ENCODE results near the gene RASGEF1C. TPM values are rescaled to one million over a fixed set of nuclear protein-coding genes. Genes with fewer than 3 reads are reported as not detected.

RASGEF1C gene
- polyA plus RNA-seq, 3 donors, result not detected

DNA sequence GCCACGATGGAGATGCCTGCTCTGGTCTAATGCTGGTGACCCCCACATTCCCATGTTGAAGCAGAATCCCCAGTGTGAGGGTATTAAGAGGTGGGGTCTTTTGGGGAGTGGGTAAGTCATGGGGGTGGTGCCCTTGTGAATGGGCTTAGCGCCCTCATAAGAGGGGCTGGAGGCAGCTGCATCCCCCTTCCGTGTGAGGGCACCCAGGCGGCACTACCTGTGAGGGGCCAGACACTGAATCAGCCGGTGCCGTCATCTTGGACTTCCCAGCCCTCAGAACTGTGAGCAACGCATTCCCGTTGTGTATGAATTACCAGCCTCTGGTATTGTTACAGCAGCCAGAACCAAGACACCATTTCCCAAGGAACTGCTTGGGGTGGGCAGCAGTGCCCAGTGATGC lies 110.5 kb downstream of the RASGEF1C start:
- Histone ChIP-seq H3K4me3 (replicated peaks in 1 of 3; ENCODE audit: low read depth in 2 of 3, low read length in 3 of 3) (no peak overlapping the region), H3K36me3 (replicated peaks in 1 of 2; ENCODE audit: control insufficient read depth in 1 of 2, insufficient read depth in 2 of 2, low read length in 2 of 2) (no peaks in the 10 kb centered on the region), H3K27ac (ENCODE audit: low read depth in 1 of 2, low read length in 2 of 2) (no peak overlapping the region), H3K27me3 (ENCODE audit: control insufficient read depth in 2 of 2, insufficient read depth in 2 of 2, low read length in 2 of 2) (no peaks in the 10 kb centered on the region), H3K4me1 (ENCODE audit: control insufficient read depth in 1 of 2, insufficient read depth in 2 of 2, low read length in 2 of 2) (peaks cover 6 to 8% of the 10 kb centered on the region in 2 donors), H4K20me1 (ENCODE audit: insufficient read depth, low read length) (no peaks in the 10 kb centered on the region), H3K9ac (ENCODE audit: insufficient read depth, low read length, poor library complexity, severe bottlenecking) (no peak overlapping the region), H3K79me2 (ENCODE audit: insufficient read depth, low read length) (no peaks in the 10 kb centered on the region), H2AFZ (ENCODE audit: insufficient read depth, low read depth, low read length, poor library complexity, severe bottlenecking) (no peak overlapping the region), H3K4me2 (replicated peaks; ENCODE audit: extremely low read depth, low read length, poor library complexity, severe bottlenecking) (no peak overlapping the region), H3K9me3 (replicated peaks in 1 of 2; ENCODE audit: control insufficient read depth in 1 of 2, insufficient read depth in 1 of 2, low read length in 2 of 2) (peaks cover 0 to 4% of the 10 kb centered on the region in 2 donors)
- H3K27ac Mint-ChIP-seq, result no peak overlapping the region
- no peaks in the 10 kb centered on the region for H3K36me3 Mint-ChIP-seq
- no peak for DNase-seq
- no peak overlapping the region for H3K4me3 Mint-ChIP-seq
- H3K9me3 Mint-ChIP-seq, result peaks cover 3 to 17% (median 12%) of the 10 kb centered on the region in 7 donors
- TF ChIP-seq, protein P1, sequence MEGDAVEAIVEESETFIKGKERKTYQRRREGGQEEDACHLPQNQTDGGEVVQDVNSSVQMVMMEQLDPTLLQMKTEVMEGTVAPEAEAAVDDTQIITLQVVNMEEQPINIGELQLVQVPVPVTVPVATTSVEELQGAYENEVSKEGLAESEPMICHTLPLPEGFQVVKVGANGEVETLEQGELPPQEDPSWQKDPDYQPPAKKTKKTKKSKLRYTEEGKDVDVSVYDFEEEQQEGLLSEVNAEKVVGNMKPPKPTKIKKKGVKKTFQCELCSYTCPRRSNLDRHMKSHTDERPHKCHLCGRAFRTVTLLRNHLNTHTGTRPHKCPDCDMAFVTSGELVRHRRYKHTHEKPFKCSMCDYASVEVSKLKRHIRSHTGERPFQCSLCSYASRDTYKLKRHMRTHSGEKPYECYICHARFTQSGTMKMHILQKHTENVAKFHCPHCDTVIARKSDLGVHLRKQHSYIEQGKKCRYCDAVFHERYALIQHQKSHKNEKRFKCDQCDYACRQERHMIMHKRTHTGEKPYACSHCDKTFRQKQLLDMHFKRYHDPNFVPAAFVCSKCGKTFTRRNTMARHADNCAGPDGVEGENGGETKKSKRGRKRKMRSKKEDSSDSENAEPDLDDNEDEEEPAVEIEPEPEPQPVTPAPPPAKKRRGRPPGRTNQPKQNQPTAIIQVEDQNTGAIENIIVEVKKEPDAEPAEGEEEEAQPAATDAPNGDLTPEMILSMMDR (IDR thresholded peaks at IDR 0.05), result no peak
- 99% methylated on average over 8 of the region's 8 CpGs for WGBS (ENCODE audit: insufficient coverage)
- H3K4me1 Mint-ChIP-seq, result peaks cover 10% of the 10 kb centered on the region
- intact Hi-C loops (cut with micrococcal nuclease), result no loop called here
- H3K27me3 Mint-ChIP-seq (ENCODE audit: low read depth in 3 of 3), result peaks cover 3 to 5% (median 4%) of the 10 kb centered on the region in 3 donors

DNA sequence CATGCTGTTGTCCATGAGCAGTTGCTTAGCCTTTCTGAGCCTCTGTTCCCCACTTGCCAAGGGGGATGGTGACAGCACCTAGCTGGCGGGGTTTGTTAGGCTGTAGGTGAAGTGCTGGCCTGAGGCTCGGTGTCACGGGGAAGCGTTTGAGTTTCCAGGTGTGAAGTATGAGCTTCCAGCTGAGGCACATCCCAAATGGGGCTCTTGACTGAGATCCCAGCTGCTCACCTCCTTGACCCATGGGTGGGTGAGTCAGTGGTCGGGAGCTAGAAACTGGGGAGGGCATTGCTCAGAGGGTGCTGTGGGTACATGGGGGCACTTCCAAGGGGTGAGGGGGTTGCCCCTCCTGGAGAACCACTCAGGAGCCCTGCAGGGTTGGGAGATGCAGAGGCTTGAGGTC lies 111.1 kb downstream of the RASGEF1C start:
- H3K9me3 Mint-ChIP-seq, result peaks cover 2 to 12% (median 7%) of the 10 kb centered on the region in 7 donors
- 97% methylated on average over 5 of the region's 5 CpGs for WGBS (ENCODE audit: insufficient coverage)
- H3K4me3 ChIP-seq (replicated peaks in 1 of 3; ENCODE audit: low read depth in 2 of 3, low read length in 3 of 3), result no peak overlapping the region
- H3K4me1 Mint-ChIP-seq, result peaks cover 15% of the 10 kb centered on the region
- peaks cover 1 to 4% (median 3%) of the 10 kb centered on the region in 3 donors for H3K27me3 Mint-ChIP-seq (ENCODE audit: low read depth in 3 of 3)
- no peaks in the 10 kb centered on the region for H3K79me2 ChIP-seq (ENCODE audit: insufficient read depth, low read length)
- TF ChIP-seq, protein P1 (IDR thresholded peaks at IDR 0.05), result no peak
- no peak overlapping the region for H3K27ac ChIP-seq (ENCODE audit: low read depth in 1 of 2, low read length in 2 of 2)
- H3K4me3 Mint-ChIP-seq, result no peak overlapping the region
- no peaks in the 10 kb centered on the region for H3K36me3 ChIP-seq (replicated peaks in 1 of 2; ENCODE audit: control insufficient read depth in 1 of 2, insufficient read depth in 2 of 2, low read length in 2 of 2)
- H2AFZ ChIP-seq (ENCODE audit: insufficient read depth, low read depth, low read length, poor library complexity, severe bottlenecking), result no peak overlapping the region
- H3K9me3 ChIP-seq (replicated peaks in 1 of 2; ENCODE audit: control insufficient read depth in 1 of 2, insufficient read depth in 1 of 2, low read length in 2 of 2), result peaks cover 0 to 4% of the 10 kb centered on the region in 2 donors
- no peak overlapping the region for H3K27ac Mint-ChIP-seq
- H4K20me1 ChIP-seq (ENCODE audit: insufficient read depth, low read length), result no peaks in the 10 kb centered on the region
- H3K4me2 ChIP-seq (replicated peaks; ENCODE audit: extremely low read depth, low read length, poor library complexity, severe bottlenecking), result no peak overlapping the region
- H3K36me3 Mint-ChIP-seq, result no peaks in the 10 kb centered on the region
- peaks cover 12 to 14% of the 10 kb centered on the region in 2 donors for H3K4me1 ChIP-seq (ENCODE audit: control insufficient read depth in 1 of 2, insufficient read depth in 2 of 2, low read length in 2 of 2)
- no peak overlapping the region for H3K9ac ChIP-seq (ENCODE audit: insufficient read depth, low read length, poor library complexity, severe bottlenecking)
- no peak for DNase-seq
- intact Hi-C loops (cut with micrococcal nuclease), result no loop called here
- H3K27me3 ChIP-seq (ENCODE audit: control insufficient read depth in 2 of 2, insufficient read depth in 2 of 2, low read length in 2 of 2), result no peaks in the 10 kb centered on the region
